ENCODE results near the gene DNAJB13.

DNAJB13 gene

GRCh38 chr11:73991471-73992006 lies 40.7 kb downstream of the DNAJB13 start:
- no peak for DNase-seq
- in situ Hi-C loops (cut with HindIII; ENCODE audit: low pct_ligation_motif_present, low pct_unique_long_range_greater_than_20kb, low sequenced_read_pairs), result no loop called here

DNA sequence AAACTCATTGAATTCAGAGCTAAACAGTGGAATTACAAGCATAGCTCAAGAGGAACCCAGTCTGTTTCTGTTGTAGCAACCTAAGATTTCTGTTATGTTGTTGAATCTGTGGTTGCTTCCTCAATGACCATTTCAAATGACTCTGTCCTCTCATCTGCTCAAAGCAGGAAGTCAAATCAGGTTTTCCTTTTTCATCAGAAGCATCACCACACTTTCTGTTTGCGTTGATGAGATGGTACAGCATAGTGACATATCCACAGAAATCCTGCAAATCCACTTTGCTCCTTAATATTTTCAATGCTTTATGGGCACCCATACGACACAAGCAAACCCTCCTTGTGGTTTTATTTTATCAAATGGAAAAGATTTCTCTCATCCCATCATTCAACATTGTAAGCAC lies 44.4 kb downstream of the DNAJB13 start:
- in situ Hi-C loops (cut with HindIII; ENCODE audit: low pct_ligation_motif_present, low pct_unique_long_range_greater_than_20kb, low sequenced_read_pairs), result no loop called here
- DNase-seq, result no peak

DNA sequence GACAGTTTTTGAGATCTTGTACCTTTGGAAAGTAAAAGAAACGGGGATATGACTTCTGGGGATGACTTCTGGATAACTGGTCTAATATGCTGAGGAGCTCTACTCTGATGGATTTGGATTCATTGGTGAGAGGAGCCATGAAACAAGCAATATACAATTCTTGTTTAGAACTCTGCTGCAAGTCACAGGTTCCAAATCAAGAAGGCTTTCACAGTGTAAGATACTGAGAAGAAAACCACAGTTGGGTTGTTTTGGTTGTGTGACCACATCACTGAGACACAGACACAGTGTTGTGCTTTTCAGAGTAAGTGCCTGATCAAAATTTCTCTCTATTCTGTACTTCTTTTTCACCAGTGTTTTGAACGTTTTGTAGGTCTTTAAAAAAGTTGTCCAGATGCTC lies 44.9 kb downstream of the DNAJB13 start:
- DNase-seq, result no peak
- in situ Hi-C loops (cut with HindIII; ENCODE audit: low pct_ligation_motif_present, low pct_unique_long_range_greater_than_20kb, low sequenced_read_pairs), result no loop called here

DNA sequence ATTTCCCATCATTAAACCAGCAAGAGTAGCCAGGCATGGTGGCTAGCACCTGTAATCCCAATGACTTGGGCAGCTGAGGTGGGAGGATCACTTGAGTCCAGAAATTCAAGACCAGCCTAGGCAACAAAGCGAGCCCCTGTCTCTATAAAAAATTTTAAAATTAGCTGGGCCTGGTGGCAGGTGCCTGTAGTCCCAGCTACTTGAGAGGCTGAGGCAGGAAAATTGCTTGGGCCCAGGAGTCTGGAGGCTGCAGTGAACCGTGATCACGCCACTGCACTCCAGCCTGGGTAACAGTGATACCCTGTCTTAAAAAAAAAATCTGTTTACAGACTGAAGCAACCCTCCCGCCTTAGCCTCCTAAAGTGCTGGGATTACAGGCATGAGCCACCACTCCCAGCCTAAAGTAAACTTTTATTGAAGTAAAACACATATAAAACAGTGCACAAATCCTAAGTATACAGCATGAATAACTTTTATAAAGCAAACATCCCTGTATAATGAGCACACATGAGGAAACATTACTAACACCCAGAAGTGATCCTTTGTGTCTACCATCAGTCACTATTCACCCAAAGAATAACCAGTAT lies 45.4 kb downstream of the DNAJB13 start:
- in situ Hi-C loops (cut with HindIII; ENCODE audit: low pct_ligation_motif_present, low pct_unique_long_range_greater_than_20kb, low sequenced_read_pairs), result no loop called here
- no peak for DNase-seq

DNA sequence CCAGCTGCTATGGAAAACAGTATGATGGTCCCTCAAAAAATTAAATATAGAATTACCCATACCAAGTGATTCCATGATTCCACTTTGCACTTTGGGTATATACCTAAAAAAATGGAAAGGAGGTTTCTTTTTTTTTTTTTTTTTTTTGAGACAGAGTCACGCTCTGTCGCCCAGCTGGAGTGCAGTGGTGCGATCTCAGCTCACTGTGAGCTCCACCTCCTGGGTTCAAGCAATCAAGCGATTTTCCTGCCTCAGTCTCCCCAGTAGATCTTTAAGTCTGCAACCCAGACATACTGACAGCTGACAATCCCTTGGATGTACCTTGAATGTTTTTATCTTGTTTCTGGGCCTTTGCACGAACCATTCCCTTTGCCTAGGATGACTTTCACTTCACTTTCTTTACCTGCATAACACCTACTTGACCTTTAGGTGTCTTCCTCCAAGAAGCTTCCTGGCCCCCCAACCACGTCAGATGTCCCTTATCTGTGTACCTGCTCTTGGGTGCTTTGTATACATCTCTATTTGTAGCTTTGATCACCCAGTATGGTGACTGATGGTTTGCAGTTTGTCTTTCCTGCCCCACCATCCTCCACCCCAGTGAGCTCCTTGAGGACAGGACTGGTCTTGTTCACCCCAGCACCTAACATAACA lies 46.4 kb downstream of the DNAJB13 start:
- DNase-seq, result no peak
- in situ Hi-C loops (cut with HindIII; ENCODE audit: low pct_ligation_motif_present, low pct_unique_long_range_greater_than_20kb, low sequenced_read_pairs), result no loop called here

- in situ Hi-C loops (cut with HindIII; ENCODE audit: low pct_ligation_motif_present, low pct_unique_long_range_greater_than_20kb, low sequenced_read_pairs), result no loop called here
- DNase-seq, result no peak
Measured at GRCh38 chr11:73998846-73999575, 48.2 kb downstream of the DNAJB13 start.

DNA sequence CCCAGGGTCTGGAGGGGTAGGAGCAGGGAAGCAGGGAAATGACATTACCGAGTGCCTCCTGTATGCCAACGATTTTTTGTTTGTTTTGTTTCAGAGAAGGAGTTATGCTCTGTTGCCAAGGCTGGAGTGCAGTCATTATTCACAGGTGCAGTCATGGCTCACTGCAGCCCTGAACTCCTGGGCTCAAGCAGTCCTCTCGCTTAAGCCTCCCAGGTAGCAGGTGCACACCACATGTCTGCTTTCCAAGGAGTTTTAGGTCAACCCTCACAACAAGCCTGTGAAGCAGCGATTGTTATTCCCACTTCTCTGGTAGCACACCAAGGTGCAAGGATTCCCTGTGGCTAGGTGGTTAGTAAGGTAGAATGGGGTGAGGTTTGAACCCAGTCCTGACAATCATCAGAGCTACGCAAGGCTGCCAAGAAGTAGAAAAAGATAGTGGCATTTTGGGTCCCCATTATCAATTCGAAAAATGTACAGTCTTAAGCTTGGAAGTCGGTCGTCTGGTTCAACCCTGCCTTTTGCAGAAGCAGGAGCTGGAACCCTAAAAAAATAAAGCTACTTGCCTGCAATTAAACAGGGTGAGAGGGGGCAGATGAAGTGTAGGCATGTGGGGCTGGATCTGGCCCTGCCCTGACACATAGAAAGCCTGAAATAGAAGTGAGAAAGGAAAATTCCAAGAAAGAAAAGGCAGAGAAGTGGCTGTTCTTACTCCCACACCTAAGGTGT lies 48.9 kb downstream of the DNAJB13 start:
- in situ Hi-C loops (cut with HindIII; ENCODE audit: low pct_ligation_motif_present, low pct_unique_long_range_greater_than_20kb, low sequenced_read_pairs), result no loop called here
- DNase-seq, result peak; percentile 37

DNA sequence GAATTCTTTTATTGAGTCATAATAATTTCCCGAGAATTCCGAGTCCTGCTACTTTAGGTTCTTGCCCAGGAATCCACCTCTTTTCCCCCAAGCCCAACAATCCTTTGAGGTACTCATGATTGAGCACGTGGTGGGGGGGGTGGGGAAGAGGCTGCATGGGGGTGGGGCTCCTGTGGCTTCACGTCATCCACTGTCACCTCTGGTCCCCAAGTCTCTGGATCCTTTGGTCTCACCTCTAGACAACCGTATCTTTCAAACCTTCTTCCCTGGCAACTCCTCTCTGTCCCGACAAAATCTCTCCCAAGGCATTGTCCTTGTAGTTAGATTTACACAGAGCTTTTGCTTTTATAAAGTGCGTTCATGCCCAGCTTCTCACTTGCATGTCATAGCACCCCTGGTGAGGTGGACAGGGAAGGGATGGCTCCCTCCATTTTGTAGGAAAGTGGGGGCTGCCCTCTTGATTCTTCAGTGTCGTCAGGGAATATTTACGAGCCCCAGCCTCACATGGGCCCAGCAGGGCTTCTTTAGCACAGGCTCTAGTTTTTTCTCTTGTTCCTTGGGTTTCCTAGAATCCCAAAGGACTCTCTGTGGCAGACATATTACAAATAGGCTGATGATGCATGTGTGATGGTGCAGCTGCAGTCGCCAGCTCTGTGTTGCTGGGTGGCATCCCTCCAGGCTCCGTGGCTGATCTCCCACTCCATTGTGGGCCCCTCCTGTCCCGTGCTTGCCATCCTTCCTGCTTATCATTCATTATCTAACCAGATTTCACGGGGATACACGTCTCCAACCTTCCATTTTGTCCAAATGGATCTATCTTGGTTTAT lies 49.7 kb downstream of the DNAJB13 start:
- DNase-seq, result no peak
- in situ Hi-C loops (cut with HindIII; ENCODE audit: low pct_ligation_motif_present, low pct_unique_long_range_greater_than_20kb, low sequenced_read_pairs), result no loop called here

DNA sequence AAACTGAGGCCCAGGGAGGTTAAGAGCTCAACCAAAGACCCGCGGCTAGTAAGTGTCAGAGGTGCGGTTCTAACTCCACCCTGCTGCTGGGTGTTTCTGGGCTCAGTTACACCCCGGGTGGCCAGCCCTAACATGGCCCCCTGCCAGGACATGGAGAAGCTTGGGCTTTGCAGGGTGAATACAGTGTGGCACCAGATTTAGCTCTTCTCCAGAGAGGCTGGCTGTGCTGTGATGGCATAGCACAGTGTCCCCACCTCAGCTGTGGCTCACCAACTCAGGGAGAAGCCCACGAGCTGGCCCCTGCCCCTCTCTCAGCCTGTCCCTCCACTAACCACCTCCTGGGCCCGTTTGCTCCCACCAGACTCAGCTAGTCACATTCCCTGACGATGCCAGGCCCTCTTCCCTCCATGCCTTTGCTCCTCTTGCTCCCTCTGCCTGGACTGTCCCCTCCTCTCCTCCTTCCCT lies 51.0 kb downstream of the DNAJB13 start:
- in situ Hi-C loops (cut with HindIII; ENCODE audit: low pct_ligation_motif_present, low pct_unique_long_range_greater_than_20kb, low sequenced_read_pairs), result no loop called here
- DNase-seq, result no peak

GRCh38 chr11:74002832-74003231 lies 52.0 kb downstream of the DNAJB13 start:
- DNase-seq, result no peak
- in situ Hi-C loops (cut with HindIII; ENCODE audit: low pct_ligation_motif_present, low pct_unique_long_range_greater_than_20kb, low sequenced_read_pairs), result no loop called here

- in situ Hi-C loops (cut with HindIII; ENCODE audit: low pct_ligation_motif_present, low pct_unique_long_range_greater_than_20kb, low sequenced_read_pairs), result no loop called here
- DNase-seq, result no peak
Measured at GRCh38 chr11:74004046-74004695, 53.3 kb downstream of the DNAJB13 start.

- in situ Hi-C loops (cut with HindIII; ENCODE audit: low pct_ligation_motif_present, low pct_unique_long_range_greater_than_20kb, low sequenced_read_pairs), result no loop called here
- no peak for DNase-seq
Measured at GRCh38 chr11:74004759-74005615, 54.2 kb downstream of the DNAJB13 start.

DNA sequence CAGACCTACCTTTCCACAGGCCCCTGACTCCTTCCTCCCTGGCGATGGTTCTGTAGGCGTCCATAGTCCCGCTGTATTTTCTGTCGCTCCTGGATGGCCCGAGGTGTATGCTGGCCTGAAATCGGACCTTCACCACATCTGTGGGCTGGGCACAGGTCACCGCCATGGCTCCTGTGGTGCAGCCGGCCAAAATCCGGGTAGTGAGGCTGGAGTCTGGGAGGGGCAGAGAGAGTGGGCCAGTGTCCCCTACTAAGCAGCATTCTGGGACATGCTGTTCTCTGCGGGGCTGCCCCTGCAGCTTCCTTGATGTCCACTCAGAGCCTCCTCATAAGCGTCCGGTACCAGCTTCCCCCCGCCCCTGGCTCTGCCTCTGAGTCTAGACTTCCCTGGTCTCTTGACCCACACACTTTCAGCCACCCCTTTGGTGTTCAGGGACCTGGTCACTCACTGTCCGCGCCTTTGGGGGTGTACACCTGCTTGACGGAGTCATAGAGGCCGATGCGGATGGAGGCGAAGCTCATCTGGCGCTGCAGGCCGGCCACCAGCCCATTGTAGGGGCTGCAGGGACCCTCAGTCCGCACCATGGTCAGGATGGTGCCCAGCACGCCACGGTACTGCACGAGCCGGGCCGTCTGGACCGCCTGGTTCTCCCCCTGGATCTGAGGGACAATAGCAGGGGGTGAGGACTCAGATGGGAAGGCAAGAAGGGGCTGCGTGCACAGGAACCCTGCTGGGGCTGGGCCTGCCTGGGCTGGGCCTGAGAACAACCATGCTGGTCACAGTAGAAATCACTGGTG lies 55.1 kb downstream of the DNAJB13 start:
- DNase-seq, result no peak
- in situ Hi-C loops (cut with HindIII; ENCODE audit: low pct_ligation_motif_present, low pct_unique_long_range_greater_than_20kb, low sequenced_read_pairs), result no loop called here

DNA sequence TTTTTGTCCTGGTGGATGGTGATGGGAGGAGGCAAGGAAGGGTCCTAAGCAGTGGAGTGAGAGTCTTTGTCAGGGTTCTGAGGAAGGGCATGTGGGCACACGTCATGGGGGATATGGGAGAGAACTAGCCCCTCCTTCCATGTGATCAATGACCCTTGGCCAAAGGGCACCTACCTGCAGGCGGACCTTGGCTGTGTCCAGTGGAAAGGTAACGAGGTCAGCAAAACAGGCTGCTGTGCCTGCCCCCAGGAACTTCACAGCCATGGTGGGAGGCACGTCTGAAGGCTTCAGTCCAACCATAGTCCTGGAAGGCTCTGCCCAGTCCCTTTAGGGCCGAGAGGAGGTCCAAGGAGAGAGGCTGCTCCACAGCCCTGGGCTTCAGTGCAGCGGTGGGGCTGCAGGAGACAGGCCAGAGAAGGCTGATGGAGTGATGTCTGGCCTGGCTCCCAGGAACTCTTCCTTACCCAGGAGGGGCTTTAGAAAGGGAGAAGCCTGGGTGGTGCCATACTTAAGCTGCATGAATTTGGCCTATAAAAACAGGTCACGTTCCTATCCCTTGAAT lies 56.0 kb downstream of the DNAJB13 start:
- DNase-seq, result no peak
- in situ Hi-C loops (cut with HindIII; ENCODE audit: low pct_ligation_motif_present, low pct_unique_long_range_greater_than_20kb, low sequenced_read_pairs), result no loop called here

DNA sequence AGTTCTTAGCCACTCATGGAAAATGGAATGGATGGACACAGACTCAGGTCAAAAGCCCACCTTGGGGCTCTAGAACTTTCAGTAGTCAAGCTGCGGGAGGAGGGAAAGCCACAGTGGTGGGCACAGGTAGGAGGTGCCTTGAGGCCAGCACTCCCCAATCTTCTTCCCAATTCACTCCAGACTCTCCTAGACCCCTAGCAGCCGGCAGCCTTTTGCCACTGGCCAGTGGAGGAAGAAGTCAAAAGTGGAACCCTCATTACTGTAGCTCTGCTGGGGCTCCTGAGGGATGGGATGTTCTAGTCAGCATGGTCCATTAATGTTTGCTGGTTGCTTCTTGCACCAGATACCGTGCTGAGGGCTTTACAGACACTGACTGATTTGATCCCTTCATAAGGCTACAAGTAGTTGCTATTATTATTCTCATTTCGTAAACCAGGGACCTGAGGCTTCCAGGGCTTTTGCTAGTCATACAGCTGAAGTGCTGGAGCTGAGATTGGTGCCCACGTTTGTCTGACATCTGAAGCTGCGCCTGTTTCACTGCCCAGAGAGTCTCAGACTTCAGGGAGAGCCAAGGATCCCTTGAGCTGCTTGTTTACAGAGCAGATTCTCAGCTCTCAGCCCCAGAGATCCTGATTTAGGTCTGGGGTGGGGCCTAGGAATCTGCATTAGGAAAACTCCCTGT lies 57.0 kb downstream of the DNAJB13 start:
- no peak for DNase-seq
- in situ Hi-C loops (cut with HindIII; ENCODE audit: low pct_ligation_motif_present, low pct_unique_long_range_greater_than_20kb, low sequenced_read_pairs), result no loop called here

All from ACHN (cell line).